Suppressor macrophage treated with lipopolysaccharide for 1 hour (primary cell): ENCODE data around the gene PCSK5.
"Not testable (repeated sequence)": the region's sequence is repeated elsewhere in the genome, so short reads cannot be mapped to it uniquely, and the experiment has no call there.

Source experiments
- DNase-seq, 3 donors: peaks; one replicate each; pipeline ENCODE4 v3.0.0-alpha.2; 2020 to 2022

Gene PCSK5

DNA sequence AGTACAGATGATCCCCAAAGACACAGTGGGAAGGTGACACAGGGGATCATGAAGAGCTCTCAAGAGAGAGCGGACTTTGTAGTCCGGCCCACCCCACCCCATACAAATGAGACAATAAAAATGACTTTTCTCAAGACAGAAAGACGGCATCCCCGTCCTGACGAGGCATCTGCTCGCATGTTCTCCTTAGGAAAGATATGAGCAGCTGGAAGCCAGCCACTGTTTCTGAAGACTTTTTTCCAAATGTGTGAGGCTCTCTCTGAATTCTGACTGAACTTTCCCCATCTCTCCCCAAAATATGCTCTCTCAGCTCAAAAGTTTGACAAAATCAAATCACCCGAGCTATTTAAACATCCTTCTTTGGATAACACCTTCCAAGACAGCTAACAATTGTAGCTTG is 398.6 kb downstream of the PCSK5 start:
- no peak for DNase-seq

DNA sequence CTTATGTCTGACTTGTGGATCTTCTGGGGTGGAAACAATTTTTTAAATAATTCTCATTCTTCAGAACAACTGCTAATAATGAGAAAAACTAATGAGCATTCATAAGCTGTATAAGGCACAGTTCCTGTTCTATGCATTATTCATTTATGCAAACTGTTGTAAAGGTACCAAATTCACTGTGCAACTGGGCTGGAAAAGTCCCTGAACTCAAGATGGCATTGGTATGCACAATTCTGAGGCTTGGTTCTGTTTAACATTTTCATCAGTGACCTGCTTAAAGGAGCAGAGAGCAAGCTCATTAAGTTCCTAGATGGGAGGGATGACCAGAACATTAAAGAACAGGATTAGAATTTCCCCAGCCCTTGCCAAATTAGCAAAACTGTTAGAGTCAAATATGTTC is 399.2 kb downstream of the PCSK5 start:
- DNase-seq = no peak

DNA sequence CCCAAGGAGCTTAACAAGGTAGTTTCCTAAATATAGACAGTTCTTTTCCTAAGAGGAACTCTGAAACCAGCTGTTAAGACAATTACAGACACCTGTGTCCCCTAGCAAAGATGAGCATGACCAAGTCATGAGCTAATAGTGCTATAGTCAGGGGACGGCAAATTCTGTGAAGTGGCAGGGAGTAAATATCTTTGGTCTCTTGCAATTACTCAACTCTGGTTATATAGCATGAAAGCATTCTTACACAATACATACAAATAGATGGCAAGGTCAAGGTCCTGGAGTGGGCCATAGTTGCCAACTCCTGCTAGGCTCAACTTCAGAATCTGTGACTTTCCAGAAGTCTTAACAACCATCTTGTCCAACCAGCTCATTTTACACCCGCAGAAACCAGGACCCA is 400.1 kb downstream of the PCSK5 start:
- no peak for DNase-seq

DNA sequence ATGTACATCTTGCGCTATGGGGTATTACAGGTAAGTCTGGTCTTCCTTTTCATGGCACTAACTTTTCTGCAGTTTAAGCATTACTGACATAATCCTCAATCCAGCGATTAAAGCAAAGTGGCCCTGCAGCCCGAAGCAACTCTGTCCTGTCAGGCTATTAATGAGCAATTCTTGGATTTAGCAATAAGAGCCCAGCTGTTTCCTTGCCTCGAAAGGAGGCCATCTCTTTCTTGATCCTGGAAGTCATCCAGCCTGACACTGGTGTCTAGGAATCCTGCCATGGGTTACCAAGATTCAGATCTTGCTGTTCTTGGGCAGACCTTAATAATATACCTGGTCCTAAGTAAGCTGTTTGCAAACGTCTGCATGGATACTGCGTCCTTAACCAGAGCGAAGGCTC is 401.8 kb downstream of the PCSK5 start:
- DNase-seq = no peak

DNA sequence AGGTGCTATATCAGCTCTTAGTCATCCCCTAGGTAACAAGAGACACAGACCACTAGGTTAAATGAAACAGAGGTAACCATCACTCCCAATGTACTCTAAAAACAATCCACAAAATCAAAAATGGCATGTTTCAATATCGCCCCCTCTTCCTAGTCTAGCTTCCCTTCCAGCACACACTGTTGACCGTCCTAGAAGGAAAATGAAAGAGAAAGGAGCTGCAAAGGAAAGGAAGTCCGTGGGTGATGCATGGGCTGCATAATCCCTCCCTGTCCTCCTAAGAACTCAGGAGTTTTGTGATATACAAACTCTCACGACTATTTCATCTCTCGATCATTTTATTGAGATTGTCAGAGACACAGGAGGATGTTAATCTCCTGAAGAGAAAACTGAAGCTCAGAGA is 402.2 kb downstream of the PCSK5 start:
- DNase-seq = peak; percentile 33 to 59 (median 42)

DNA sequence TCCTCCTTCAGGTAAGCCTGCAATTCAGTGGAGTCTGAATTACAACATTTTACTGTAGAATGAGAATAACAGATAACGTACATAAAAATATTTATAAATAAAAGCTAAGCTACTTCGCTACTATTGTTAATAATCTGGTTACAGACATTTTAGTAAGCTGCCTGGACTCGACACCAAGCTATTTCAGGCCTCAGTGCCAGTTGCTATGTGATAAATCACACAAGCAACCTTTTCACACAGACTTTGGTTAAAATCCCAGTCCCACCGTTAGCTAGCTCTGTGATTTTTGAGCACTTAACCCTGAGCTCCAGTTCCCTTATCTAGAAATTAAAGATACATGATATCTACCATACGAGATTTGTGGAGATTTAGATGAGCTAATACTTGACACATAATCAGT is 403.8 kb downstream of the PCSK5 start:
- no peak for DNase-seq

DNA sequence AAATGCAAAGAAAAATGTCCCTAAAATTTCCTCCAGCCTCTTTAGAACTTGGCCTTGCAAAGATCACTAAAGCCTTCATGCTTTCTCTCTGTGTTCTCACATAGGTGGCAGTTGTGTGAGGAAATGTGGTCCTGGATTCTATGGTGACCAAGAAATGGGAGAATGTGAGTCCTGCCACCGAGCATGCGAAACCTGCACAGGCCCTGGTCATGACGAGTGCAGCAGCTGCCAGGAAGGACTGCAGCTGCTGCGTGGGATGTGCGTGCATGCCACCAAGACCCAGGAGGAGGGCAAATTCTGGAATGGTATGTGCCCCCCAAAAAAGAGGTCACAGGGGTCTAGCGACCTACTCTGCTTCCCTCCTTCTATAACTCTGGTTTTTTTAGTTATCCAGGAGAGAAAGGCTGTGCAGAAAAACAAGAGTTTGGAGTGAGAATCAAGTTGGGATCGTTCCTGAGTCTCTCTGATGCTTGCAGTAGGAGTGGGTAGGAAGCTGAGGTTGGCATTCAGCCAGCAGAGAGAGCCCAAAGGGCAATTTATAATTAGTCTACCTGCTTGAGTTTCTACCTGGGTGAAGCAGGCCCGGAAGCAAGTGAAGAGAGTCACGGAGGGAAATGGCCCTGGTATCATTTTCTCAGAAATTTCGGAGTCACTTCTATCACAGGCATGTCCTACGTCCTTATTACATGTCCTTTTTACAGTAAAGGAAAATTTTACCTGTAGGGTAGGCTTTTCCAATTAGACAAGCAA is 406.3 kb downstream of the PCSK5 start:
- no peak for DNase-seq

DNA sequence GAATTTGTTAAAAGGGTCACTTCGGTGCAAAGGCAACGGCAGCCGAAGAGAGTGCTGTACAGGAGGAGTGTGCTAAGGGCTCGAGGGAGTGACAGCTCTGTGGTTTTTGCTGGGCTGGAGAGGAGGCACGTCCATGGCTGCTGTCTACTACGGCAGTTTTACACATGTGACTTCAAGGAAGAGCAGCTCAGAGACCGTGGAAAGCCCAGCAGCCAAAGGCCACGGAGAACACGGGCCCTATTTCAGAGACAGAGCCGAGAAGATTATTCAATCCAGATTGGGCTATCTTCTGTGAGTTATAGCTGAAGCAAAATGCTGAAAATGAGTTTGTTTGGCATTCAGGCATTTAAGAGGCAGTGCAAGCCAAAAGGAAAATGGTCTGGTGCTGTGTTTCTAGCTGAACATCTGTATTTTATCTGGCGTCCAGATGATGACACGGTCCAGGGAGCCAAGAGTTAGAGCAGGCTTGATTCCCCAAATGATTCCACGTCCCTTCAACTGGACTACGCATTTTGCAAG is 407.3 kb downstream of the PCSK5 start:
- DNase-seq = peak in 2 of 3 donors; percentile 18 to 33

DNA sequence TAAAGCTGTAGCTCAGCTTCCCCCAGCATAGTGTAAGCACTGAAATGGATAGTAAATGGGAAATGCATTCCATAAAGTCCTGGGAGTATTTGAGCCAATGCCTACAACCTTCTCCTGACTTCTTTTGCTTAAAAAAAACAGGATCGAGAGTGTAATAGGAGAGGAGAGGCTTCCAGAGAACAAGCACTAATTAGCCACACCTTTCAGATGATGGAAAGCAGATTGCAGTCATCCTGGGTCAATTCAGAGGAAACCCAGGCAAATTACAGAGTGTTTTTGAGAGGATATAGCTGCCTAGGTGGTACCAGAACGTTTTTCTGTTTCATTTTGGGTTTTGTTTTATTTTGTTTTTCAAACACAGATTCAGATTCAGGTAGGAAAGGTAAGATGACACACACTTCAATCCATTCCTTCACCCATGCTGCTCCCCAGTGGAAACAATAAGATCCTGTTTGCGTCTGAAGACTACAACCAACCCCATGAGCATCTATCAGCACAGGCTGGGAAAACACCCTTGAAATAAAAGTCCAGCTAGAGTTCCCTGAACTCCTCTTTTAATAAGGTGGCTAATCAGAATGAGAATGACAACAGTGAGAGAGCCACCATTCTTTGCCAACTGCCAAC is 408.2 kb downstream of the PCSK5 start:
- no peak for DNase-seq

DNA sequence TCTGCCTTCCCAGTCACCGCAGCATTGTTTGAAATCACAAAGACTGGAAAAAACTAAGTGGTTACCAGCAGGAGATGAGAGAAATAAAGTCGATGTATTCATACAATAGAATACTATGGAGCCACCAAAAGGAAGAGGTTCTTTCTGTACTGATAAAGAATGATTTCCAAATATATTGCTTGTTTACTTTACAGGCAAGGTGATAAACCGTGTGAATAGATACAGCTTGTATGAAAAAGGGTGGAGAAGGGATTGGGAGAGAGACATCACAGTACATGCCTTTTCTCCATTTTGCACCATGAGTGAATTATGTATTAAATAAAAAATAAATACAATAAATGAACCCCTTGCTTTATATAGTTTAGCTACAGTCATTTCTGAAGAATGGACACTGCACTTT is 412.1 kb downstream of the PCSK5 start:
- no peak for DNase-seq

DNA sequence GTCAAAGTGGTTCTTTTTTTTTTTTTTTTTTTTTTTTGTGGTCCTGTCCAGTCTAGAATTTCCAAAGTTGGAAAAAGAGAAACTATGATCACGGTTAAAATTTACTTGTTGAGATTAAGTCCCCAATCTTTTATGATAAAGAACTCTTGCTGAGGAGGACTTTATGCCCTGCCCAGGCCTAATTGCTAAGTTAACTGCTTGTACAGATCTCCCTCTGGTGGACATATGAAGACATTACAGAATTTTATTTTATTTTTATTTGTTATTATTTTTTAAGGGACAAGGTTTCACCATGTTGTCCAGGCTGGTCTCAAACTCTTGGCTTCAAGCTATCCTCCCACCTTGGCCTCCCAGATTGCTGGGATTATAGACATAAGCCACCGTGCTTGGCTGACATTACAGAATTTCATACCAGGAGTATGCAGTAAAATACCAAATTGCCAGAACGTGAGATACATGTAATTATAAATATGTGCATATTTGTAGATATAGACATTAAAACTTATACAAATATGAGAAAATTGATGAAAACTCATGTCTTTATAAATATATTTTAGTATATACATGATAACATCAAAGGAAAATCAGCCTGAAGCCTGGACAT is 412.6 kb downstream of the PCSK5 start:
- peak; percentile 61 to 80 (median 72) for DNase-seq

DNA sequence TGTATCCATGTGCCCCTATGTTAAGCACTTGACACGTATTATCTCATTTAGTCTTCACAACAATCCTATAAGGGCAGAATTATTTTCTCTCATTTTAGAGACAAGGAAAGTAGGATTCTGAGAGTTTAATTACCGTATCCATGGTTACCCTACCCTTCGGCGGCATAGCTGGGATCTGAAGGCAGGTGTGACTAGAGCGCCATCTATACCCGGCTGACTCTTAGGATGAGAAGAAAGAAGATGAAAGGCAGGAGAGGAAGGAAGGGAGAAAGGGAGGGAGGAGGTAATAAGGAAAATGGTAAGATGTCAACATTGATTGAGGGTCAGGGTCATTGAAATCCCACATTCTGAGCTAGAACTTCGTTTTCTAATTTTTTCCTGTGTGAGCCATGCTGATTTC is 416.6 kb downstream of the PCSK5 start:
- not testable (repeated sequence) for DNase-seq

DNA sequence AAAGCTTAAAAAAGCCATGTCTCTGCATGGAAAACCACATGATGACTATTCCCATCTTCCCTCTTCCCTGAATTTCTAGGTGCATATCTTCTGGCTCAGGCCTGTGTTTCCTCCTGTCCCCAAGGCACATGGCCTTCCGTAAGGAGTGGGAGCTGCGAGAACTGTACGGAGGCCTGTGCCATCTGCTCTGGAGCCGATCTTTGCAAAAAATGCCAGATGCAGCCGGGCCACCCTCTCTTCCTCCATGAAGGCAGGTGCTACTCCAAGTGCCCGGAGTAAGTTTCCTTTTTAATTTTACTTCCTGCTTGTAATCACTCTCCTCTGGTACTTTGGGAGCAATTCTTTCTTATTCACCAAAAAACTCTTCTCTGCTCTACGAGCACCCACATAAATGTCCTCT is 420.1 kb downstream of the PCSK5 start:
- DNase-seq = no peak

DNA sequence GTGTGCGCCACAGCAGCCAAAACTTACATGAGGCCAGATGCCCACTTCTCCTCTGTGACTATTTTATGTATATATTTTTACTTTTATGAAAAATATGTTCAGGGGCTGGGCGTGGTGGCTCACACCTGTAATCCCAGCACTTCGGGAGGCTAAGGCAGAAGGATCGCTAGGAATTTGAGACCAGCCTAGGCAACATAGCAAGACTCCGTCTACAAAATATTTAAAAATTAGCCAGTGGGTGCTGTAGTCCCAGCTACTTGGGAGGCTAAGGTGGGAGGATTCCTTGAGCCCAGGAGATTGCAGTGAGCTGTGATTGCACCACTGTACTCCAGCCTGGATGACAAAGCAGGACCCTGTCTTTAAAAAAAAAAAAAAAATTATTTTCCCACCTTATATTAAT is 420.5 kb downstream of the PCSK5 start:
- DNase-seq = no peak

DNA sequence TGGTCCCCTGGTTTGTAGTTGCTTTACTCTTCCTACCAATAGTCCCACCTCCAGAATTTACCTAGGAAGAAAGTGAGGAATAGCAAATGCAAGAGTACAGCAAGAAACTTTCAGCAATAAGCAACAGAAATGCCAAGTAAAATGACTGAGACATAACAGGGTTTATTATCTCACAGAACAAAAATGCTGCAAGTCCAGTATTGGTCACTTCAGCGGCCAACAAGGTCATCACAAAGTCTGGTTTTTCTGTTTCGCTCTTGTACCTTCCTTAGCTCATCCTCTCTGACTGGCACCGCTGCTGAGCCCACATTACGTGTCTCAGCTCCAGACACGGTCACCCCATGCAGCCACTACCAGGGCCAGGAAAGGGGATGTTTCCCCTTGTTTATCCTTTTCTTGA is 421.1 kb downstream of the PCSK5 start:
- DNase-seq = no peak

DNA sequence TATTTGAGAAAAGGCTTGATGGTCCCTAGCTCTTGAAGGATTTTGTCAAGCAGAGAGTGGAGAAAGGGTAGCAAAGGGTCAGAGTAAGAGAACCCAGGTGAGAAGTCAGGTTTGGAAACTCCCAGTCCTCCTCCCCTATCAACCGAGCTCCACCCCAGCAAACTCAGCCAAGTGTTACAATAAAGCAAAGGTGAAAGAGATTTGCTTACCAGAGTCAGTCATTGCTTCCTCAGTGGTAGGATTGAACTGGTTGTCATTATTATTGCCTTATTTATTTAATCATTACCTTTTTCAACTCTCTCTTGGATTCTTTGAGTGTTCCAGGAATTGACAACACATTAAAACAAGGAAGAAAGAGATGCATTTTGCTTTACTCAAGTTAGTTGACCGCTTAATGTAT is 423.3 kb downstream of the PCSK5 start:
- no peak for DNase-seq

DNA sequence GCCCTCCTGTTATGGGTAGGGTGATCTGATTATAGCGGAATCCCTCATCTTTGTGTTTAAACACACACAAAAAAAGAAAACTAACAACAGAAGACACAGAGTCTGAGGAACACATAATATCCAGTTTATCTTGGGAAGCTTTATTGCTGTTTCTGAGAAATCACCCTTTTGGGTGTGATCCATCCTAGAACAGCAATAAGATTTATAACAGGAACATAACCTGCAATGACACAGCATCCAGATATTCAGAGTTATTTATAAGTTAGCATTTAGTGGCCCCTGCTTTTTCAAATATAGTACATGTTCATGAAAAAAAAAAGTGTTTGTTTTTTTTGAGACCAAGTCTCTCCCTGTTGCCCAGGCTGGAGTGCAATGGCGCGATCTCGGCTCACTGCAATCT is 423.8 kb downstream of the PCSK5 start:
- DNase-seq = no peak

DNA sequence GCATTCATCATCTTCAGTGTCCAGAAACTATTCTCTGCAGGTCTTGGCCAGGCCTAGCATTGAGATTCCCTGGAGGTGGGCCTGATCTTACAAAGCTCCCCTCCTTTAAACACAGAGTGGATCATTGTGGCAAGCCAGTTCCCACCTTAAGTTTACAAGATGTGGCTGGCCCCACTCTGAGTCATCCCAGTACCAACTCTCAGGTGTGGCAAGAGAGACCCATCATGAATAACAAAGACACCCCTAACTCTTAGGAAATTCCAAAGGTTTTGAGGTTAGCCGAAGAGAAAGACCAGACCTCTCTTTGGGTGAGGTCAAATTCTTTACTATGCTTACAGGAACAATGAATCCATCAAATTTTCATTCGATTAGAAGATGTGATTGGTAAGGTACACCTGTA is 425.6 kb downstream of the PCSK5 start:
- DNase-seq = no peak

DNA sequence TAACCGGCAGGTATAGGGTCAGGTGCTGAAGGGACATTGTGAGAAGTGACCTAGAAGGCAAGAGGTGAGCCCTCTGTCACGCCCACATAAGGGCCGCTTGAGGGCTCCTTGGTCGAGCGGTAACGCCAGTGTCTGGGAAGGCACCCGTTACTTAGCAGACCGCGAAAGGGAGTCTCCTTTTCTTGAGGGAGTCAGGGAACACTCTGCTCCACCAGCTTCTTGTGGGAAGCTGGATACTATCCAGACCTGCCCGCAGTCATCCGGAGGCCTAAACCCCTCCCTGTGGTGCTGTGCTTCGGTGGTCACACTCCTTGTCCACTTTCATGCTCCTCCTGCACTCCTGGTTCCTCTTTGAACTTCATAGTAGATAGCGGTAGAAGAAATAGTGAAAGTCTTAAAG is 429.0 kb downstream of the PCSK5 start:
- DNase-seq = not testable (repeated sequence)

DNA sequence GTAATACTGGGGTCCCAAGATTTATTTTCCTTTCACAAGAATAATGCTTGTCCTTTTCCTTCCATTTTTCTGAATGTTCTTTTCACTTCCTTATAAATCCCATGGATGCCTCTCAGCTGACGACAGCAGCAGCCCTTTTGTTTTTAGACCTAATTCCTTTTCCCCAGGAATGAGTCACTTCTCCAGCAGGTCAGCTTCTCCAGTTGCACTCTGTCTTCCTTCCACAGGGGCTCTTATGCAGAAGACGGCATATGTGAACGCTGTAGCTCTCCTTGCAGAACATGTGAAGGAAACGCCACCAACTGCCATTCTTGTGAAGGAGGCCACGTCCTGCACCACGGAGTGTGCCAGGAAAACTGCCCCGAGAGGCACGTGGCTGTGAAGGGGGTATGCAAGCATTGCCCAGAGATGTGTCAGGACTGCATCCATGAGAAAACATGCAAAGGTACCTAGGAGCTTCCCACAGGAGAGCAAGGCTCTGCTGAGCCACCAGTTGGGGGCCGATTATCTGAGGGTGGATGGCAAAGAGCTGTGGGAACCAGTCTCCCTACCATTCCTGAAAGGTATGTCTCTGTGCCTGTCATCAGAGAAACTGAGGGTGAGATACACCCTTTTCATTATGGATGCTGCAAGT is 430.8 kb downstream of the PCSK5 start:
- DNase-seq = peak in 2 of 3 donors; percentile 19 to 35

DNA sequence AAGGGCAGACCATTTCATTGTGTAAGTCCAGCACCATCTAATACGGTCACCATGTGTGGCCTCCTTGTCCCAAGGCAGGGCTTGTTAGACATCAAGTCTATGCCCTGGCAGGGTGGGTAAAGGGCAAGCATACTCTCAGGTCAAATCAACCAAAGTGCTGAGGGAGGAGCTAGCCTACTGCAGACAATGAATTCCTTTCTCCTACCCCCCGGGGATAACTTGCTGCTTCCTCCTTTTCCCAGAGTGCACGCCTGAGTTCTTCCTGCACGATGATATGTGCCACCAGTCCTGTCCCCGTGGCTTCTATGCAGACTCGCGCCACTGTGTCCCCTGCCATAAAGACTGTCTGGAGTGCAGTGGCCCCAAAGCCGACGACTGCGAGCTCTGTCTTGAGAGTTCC is 432.3 kb downstream of the PCSK5 start:
- DNase-seq = no peak

DNA sequence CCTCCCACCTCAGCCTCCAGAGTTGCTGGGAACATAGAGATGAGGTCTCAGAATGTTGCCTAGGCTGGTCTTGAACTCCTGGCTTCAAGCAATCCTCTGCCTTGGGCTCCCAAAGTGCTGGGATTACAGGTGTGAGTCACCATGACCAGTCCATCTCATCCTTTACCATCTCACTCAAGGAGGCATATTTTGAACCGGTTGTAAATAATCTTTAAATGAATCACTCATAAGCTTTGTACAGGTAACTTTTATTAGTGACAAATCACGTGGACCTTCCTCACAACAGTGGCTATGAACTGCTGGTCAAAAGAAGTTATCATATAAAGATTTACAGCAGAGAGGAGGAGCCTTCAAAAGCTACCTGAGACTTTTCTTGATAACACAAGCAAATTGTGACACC is 433.0 kb downstream of the PCSK5 start:
- no peak for DNase-seq

DNA sequence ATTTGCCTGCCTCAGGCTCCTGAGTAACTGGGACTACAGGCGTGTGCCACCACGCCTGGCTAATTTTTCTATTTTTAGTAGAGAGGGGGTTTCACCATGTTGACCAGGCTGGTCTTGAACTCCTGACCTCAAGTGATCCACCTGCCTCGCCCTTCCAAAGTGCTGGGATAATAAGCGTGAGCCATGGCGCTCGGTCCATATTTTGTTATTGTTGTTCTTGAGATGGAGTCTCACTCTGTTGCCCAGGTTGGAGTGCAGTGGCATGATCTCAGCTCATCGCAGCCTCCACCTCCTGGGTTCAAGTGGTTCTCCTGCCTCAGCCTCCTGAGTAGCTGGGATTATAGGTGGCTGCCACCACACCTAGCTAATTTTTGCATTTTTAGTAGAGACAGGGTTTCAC is 433.6 kb downstream of the PCSK5 start:
- DNase-seq = not testable (repeated sequence)

DNA sequence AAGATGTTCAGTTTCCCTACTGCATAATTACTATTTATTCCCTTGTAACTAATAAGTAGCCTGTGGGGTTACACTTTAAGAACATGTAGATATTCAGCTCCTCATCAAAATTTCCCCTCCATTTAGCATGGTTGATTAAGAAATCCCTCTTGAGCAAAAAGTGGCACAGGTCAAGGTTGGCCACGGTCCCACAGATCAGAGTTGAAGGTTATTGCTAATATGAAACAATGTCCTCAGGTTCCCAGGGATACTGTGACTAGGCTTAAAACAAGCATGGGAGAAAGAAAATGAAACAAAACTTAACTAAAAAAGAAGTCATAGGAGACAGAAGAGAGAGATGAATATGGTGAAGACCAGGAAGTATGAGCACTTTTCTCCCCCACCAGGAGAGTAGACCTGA is 439.6 kb downstream of the PCSK5 start:
- no peak for DNase-seq
